ENCODE measurements around the gene FAM200B.

Gene FAM200B

GRCh38 chr4:15668566-15669435 is 12.8 kb upstream of the FAM200B start:
- no peak for DNase-seq (ENCODE audit: low read depth)

DNA sequence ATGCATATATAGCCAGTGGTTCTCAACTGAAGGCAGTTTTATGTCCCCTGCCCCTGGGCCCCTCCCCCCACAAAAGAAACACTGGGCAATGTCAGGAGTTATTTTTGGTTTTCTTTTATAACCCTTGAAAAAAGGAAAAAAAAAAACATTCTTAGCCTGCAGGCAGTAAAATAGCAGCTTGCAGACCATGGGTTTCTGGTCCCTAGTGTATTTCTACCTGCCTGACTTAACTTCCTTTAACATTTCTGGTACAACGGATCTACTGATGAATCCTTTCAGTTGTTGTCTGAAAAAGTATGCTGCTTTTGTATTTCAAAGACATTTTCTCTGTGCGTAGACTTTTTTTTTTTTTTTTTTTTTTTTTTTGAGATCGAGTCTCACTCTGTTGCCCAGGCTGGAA is 11.1 kb upstream of the FAM200B start:
- no peak for DNase-seq (ENCODE audit: low read depth)

- DNase-seq (ENCODE audit: low read depth) = no peak
These were observed 9.5 kb upstream of the FAM200B start for GRCh38 chr4:15672101-15672500.

DNA sequence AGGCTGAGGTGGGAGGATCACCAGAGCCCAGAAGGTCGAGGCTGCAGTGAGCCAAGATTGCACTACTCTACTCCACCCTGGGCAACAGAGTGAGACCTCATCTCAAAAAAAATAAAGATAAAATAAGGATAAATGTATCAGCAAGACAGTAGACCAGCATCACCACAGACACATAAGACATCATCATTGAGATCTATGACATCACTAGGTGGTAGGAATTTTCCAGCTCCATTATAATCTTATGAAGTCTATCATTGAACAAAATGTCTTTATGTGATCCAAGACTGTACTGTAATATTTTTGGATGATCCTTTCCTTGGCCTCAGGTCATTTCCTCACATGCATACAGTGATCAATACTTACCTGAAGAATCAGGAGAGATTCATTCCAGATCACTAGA is 8.3 kb upstream of the FAM200B start:
- no peak for DNase-seq (ENCODE audit: low read depth)

DNA sequence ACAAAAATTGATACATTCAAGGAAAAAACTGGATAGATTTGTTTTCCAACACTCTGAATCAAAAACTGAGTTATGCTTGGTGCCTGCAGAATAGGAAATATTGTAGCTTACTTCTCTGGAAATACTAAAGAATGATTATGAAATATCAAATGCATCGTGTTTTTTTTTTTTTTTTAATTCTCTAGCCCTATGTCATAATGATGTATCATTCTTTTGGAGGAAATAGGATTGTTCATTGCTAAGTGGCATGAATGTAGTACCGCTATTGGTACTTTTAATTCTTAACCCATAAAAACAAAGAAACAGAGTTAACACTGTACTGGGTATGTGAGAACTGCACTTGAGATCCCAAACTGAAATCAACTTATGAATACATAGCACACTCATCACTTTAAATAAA is 7.6 kb upstream of the FAM200B start:
- no peak for DNase-seq (ENCODE audit: low read depth)

- no peak for DNase-seq (ENCODE audit: low read depth)
These were observed 6.7 kb upstream of the FAM200B start for GRCh38 chr4:15674926-15675325.

DNA sequence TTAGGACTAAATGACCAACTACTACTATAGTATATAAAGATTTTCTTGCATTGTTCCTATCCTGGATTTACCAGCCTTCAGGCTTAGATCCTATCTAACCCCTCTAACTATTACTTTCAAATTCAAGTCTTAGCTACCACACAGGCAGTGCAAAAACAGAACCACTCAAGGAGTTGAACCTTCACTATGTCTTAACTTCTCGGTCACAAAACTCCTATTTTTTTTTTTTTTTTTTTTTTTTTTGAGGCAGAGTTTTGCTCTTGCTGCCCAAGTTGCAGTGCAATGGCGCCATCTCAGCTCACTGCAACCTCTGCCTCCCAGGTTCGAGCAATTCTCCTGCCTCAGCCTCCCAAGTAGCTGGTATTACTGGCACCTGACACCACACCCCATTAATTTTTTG is 6.3 kb upstream of the FAM200B start:
- DNase-seq (ENCODE audit: low read depth) = no peak

GRCh38 chr4:15676039-15676438 is 5.6 kb upstream of the FAM200B start:
- no peak for DNase-seq (ENCODE audit: low read depth)

DNA sequence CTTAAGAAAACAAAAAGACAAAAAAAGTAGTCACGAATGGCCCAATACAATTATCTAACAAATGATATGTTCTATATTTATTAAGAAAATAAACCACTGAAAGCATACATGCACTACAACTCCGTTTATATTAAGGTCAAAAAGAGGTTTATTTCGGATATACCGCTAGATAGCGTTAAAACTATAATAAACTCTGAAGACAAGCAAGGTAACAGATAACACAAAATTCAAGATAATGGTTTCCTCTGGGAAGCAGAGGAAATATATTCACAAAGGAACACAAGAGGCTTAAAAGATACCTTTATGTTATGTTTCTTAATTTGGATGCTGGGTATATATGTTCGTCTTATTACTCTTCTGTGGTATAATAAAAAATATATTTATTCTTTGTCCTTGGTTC is 4.7 kb upstream of the FAM200B start:
- no peak for DNase-seq (ENCODE audit: low read depth)

GRCh38 chr4:15677507-15677988 is 4.1 kb upstream of the FAM200B start:
- no peak for DNase-seq (ENCODE audit: low read depth)

DNA sequence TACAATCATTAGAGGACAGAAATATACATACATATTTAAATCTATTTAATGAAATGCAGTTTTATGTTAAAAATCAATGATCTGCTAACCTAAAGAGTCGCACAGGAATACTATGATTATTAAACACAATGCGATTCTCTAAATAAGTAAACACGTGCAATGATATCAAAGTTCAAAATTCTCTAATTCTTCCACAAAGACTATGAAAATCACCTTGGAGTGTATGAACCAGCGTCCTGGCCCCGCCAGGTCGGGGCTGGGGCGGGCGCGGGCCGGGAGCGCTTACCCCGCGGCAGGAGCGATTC is 608 bp upstream of the FAM200B start:
- no peak for DNase-seq (ENCODE audit: low read depth)

GRCh38 chr4:15682242-15683142 is 865 bp downstream of the FAM200B start:
- no peak for DNase-seq (ENCODE audit: low read depth)

DNA sequence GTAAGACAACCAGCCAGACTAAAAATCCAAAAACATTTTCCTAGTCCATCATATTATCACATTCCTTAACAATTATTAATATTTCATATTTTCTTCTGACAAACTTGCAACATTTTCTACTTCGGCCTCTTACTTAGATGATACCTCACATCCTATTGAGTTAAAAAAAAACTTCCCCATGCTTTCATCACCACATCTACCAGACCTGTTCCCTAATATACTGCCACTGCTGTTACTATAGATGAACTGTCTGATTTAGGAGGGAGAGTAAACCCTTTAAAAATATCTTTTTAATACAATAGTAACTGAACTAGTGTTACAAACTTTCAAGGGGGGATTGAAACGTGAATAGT is 1.5 kb downstream of the FAM200B start:
- DNase-seq (ENCODE audit: low read depth) = no peak

GRCh38 chr4:15684498-15684897 is 2.9 kb downstream of the FAM200B start:
- DNase-seq (ENCODE audit: low read depth) = no peak

- DNase-seq (ENCODE audit: low read depth) = no peak
These were observed 6.4 kb downstream of the FAM200B start for GRCh38 chr4:15688051-15688450.

- no peak for DNase-seq (ENCODE audit: low read depth)
These were observed 7.9 kb downstream of the FAM200B start for GRCh38 chr4:15689540-15689939.

GRCh38 chr4:15690020-15690809 is 8.6 kb downstream of the FAM200B start:
- no peak for DNase-seq (ENCODE audit: low read depth)

- DNase-seq (ENCODE audit: low read depth) = no peak
These were observed 9.9 kb downstream of the FAM200B start for GRCh38 chr4:15691346-15692135.

DNA sequence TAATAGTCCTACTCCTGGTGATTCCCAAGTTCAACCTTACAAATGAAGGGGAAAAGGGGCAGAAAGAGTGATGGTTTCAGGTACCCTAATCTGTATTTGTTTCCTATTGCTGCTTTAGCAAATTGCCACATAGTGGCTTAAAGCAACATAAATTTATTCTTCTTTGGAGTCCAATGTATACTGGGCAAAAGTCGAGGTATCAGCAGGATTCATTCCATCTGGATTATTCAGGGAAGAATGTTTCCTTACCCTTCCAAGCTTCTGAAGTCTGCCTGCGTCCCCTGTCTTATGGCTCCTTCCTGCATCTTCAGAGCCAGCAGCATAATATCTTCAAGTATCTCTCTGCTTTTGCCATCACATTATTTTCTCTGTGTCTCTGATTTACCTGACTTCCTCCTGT is 11.0 kb downstream of the FAM200B start:
- no peak for DNase-seq (ENCODE audit: low read depth)

- no peak for DNase-seq (ENCODE audit: low read depth)
These were observed 12.8 kb downstream of the FAM200B start for GRCh38 chr4:15694431-15694830.

- DNase-seq (ENCODE audit: low read depth) = no peak
These were observed 13.6 kb downstream of the FAM200B start for GRCh38 chr4:15695240-15695699.

- no peak for DNase-seq (ENCODE audit: low read depth)
These were observed 14.1 kb downstream of the FAM200B start for GRCh38 chr4:15695729-15696128.
